ENCODE measurements around the gene MAP2K3.

The MAP2K3 gene

GRCh38 chr17:21245639-21246084 is 38.8 kb upstream of the MAP2K3 start:
- TF ChIP-seq ZNF565 (CRISPR knock-in tag; conservative IDR thresholded peaks at IDR 0.05; ENCODE audit: low read depth) (no peak), ZFP30 (CRISPR knock-in tag; IDR thresholded peaks at IDR 0.05) (no peak), ESRRG (CRISPR knock-in tag; IDR thresholded peaks at IDR 0.05) (no peak), CSRNP3 (CRISPR knock-in tag; IDR thresholded peaks at IDR 0.05) (no peak), GLIS3 (CRISPR knock-in tag; IDR thresholded peaks at IDR 0.05) (no peak), TSHZ2 (CRISPR knock-in tag; IDR thresholded peaks at IDR 0.05) (no peak), OSR1 (CRISPR knock-in tag; IDR thresholded peaks at IDR 0.05) (no peak)
- no peak for ATAC-seq

- TF ChIP-seq ZC3H10 (CRISPR knock-in tag; IDR thresholded peaks at IDR 0.05) (no peak), POU6F1 (CRISPR knock-in tag; IDR thresholded peaks at IDR 0.05; ENCODE audit: borderline replicate concordance, low read depth) (no peak), BACH2 (CRISPR knock-in tag; IDR thresholded peaks at IDR 0.05; ENCODE audit: borderline replicate concordance) (no peak), PPARA (CRISPR knock-in tag; IDR thresholded peaks at IDR 0.05; ENCODE audit: borderline replicate concordance) (no peak), TSHZ2 (CRISPR knock-in tag; IDR thresholded peaks at IDR 0.05) (no peak), CSDC2 (CRISPR knock-in tag; IDR thresholded peaks at IDR 0.05) (no peak), ZNF565 (CRISPR knock-in tag; conservative IDR thresholded peaks at IDR 0.05; ENCODE audit: low read depth) (no peak), TCF4 (CRISPR knock-in tag; IDR thresholded peaks at IDR 0.05; ENCODE audit: borderline replicate concordance) (no peak), ARNTL (CRISPR knock-in tag; IDR thresholded peaks at IDR 0.05; ENCODE audit: borderline replicate concordance, low read depth) (no peak)
- no peak for ATAC-seq
Observed at GRCh38 chr17:21246698-21247097, 37.8 kb upstream of the MAP2K3 start.

- ATAC-seq, result no peak; the same call in 2 of the 3 replicates
- no peak for TF ChIP-seq ESRRG (CRISPR knock-in tag; IDR thresholded peaks at IDR 0.05)
- TF ChIP-seq ZC3H10 (CRISPR knock-in tag; IDR thresholded peaks at IDR 0.05), result no peak
- TF ChIP-seq PPARA (CRISPR knock-in tag; IDR thresholded peaks at IDR 0.05; ENCODE audit: borderline replicate concordance), result no peak
- no peak for TF ChIP-seq ZNF70 (CRISPR knock-in tag; IDR thresholded peaks at IDR 0.05)
- no peak for TF ChIP-seq CSRNP3 (CRISPR knock-in tag; IDR thresholded peaks at IDR 0.05)
- TF ChIP-seq BACH2 (CRISPR knock-in tag; IDR thresholded peaks at IDR 0.05; ENCODE audit: borderline replicate concordance), result no peak
- TF ChIP-seq CSDC2 (CRISPR knock-in tag; IDR thresholded peaks at IDR 0.05), result no peak
- no peak for TF ChIP-seq ZFP30 (CRISPR knock-in tag; IDR thresholded peaks at IDR 0.05)
- no peak for TF ChIP-seq OSR1 (CRISPR knock-in tag; IDR thresholded peaks at IDR 0.05)
- no peak for TF ChIP-seq TSHZ2 (CRISPR knock-in tag; IDR thresholded peaks at IDR 0.05)
- no peak for TF ChIP-seq ZNF565 (CRISPR knock-in tag; conservative IDR thresholded peaks at IDR 0.05; ENCODE audit: low read depth)
- no peak for TF ChIP-seq PATZ1 (CRISPR knock-in tag; IDR thresholded peaks at IDR 0.05; ENCODE audit: borderline replicate concordance)
- TF ChIP-seq ZNF8 (CRISPR knock-in tag; IDR thresholded peaks at IDR 0.05), result no peak
- TF ChIP-seq TCF4 (CRISPR knock-in tag; IDR thresholded peaks at IDR 0.05; ENCODE audit: borderline replicate concordance), result no peak
- no peak for TF ChIP-seq TOX (CRISPR knock-in tag; IDR thresholded peaks at IDR 0.05; ENCODE audit: borderline replicate concordance)
- no peak for TF ChIP-seq RARB (CRISPR knock-in tag; IDR thresholded peaks at IDR 0.05)
- TF ChIP-seq ZFP3 (CRISPR knock-in tag; IDR thresholded peaks at IDR 0.05), result no peak
Observed at GRCh38 chr17:21247552-21248258, 36.8 kb upstream of the MAP2K3 start.
